A549 treated with ZK216348 at 1 μM for 4 hours (cell line): ENCODE results near the gene CT45A10. TPM values are rescaled to one million over a fixed set of nuclear protein-coding genes. Genes with fewer than 3 reads are reported as not detected.

Experiments used
- total RNA-seq: library from RNA; stranded (reverse); fragments of 200-300 nt; extraction: Qiagen RNA extraction; gene quantifications from 5 replicates; pipeline ENCODE4 v1.2.3, GENCODE V29; 2022; ENCODE audit warnings: low read depth

CT45A10 gene
- 0.33 TPM in 1 of 5 replicates, not detected in the others for total RNA-seq

GRCh38 chrX:135893294-135893817, at the start of gene CT45A10, which contains the start of gene SAGE1:
Gene CT45A10, minus strand, starts transcription at chrX:135893444. Its CDS starts 8,100 bp downstream, at chrX:135885344.
Gene SAGE1, plus strand, starts transcription at chrX:135893716. Its CDS starts 2,527 bp downstream, at chrX:135896243.

GRCh38 chrX:135871712-135872111, 21.5 kb downstream of the CT45A10 start, which contains the start of gene CT45A9:
Gene CT45A9, minus strand, starts transcription at chrX:135871812. Its CDS starts 3,751 bp downstream, at chrX:135868061.

GRCh38 chrX:135854438-135854837, 38.8 kb downstream of the CT45A10 start, which contains the start of gene CT45A8:
Gene CT45A8, minus strand, starts transcription at chrX:135854538. Its CDS starts 3,755 bp downstream, at chrX:135850783.

DNA sequence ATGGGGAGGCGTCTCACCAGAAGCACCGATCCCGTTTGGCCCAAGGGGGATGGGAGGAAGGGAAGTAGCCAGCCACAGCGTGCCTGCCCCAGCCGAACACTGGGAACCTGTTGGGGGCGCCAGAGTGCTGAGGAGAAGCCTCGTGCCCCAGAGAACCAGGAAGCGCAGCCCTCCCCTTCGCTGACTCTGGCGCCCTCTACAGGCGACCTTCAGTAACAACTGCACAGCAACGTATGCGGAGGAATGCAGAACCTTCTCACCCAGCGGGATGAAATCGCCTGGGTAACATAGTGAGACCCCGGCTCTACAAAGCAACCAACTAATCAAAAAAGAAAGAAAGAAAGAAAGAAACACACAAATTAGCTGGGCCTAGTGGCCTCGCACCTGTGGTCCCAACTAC, 56.1 kb downstream of the CT45A10 start, which contains the start of gene CT45A7:
TSS of gene CT45A7 (minus strand) at position 101 of the 400 bp plus-strand sequence. CDS start 3,747 bp downstream, outside the sequence.

Other genes starting within 250 kb of the CT45A10 start
- gene CT45A1, start 179.8 kb downstream of the CT45A10 start, total RNA-seq = not detected in 5 replicates
- gene CT45A3, start 125.3 kb downstream of the CT45A10 start, total RNA-seq = not detected in 5 replicates
- not detected in 5 replicates for gene CT45A5, start 107.9 kb downstream of the CT45A10 start, total RNA-seq
- gene CT45A6, start 90.7 kb downstream of the CT45A10 start, total RNA-seq = not detected in 5 replicates
- not detected in 5 replicates for gene CT45A2, start 73.4 kb downstream of the CT45A10 start, total RNA-seq
- not detected in 5 replicates for gene CT45A7, start 56.2 kb downstream of the CT45A10 start, total RNA-seq
- gene CT45A8, start 38.9 kb downstream of the CT45A10 start, total RNA-seq = not detected in 5 replicates
- not detected in 5 replicates for gene CT45A9, start 21.6 kb downstream of the CT45A10 start, total RNA-seq
- gene SAGE1, start 272 bp upstream of the CT45A10 start, total RNA-seq = 0.05 TPM in 1 of 5 replicates, not detected in the others
- 8.7 to 19.3 TPM (median 17.5 TPM) in 5 replicates for gene MMGT1, start 80.5 kb upstream of the CT45A10 start, total RNA-seq
- gene SLC9A6, start 92.0 kb upstream of the CT45A10 start, total RNA-seq = 6.1 to 10.7 TPM (median 8.2 TPM) in 5 replicates